ENCODE measurements around the gene NHLH2.
A peak's percentile ranks its signal among the peaks of the same experiment; 100 is the strongest.

Gene NHLH2

DNA sequence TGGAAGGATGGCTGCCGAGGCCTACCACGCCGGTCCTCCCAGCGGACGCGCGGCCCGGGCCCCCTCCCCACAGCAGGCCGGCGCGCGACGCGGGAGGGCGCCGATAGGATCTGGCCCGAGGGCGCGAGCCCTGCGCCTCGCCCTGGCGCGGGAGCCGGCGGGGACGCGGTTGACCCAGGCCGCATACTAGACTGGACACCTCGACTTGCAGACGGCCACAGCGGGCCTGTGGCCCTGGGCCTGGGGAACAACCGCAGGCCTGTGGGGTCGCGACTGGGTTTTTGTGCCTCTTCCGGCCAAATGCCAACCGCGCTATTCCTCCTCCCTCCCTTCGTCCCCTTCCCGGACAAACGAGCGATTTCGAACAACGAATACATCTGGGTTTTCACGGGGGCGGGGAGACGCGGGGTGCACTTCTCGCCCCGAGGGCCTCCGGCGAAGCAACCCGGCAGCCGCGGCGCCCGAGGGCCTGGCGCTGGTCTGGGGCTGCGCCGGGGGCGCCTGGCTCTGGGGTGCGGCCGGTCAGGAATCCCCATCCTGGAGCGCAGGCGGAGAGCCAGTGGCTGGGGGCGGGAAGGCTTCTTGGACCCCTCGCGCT is 2.4 kb downstream of the NHLH2 start:
- DNase-seq (ENCODE audit: low read depth in 2 of 2) = no peak

DNA sequence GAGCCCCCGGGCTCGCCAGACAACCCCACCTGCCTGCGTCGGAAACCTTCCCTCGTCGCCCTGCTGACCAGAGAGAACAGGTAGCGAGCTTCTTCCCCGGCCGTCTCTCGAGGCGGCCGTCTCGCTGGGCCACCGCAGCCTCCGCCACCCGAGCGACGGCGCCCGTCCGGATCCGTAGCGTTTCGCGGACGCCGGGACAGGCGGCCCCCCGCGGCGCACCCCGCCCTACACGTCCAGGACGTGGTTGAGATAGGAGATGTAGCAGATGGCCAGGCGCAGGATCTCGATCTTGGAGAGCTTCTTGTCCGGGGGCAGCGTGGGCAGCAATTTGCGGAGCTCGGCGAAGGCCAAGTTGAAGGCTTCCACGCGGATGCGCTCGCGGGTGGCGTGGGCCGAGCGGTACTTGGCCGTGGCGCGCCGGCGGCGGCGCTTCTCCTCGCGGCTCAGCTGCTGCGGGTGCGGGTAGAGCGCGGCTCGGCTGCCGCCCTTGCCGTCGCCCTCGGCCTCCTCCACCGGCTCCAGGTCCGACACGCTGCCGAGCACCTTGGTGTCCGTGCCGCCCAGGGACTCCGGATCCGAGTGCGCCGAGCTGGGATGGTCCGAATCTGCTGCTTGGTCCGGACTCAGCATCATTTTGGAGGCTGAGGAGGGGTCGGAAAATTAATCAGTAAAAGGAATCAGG is 3.0 kb downstream of the NHLH2 start:
- no peak for DNase-seq (ENCODE audit: low read depth in 2 of 2)

DNA sequence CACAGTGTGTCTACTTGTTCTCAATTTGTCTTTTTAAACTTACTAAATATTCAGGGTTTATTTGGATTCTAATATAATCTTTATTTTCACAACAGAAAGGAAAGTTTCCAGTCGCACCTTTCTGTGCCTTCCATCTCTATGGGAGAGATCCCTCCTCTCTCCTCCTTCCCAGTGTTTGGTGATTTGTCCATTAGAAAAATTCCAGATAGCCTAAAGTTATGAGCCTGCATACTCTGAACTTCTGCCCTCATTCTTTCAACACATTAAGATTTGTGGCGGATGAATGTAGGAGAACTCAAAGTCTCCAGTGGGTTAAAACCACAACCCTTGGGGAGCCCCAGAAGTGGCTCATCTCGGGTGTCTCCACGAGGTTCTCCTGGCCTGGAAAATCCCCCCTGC is 3.6 kb downstream of the NHLH2 start:
- no peak for DNase-seq (ENCODE audit: low read depth in 2 of 2)

DNA sequence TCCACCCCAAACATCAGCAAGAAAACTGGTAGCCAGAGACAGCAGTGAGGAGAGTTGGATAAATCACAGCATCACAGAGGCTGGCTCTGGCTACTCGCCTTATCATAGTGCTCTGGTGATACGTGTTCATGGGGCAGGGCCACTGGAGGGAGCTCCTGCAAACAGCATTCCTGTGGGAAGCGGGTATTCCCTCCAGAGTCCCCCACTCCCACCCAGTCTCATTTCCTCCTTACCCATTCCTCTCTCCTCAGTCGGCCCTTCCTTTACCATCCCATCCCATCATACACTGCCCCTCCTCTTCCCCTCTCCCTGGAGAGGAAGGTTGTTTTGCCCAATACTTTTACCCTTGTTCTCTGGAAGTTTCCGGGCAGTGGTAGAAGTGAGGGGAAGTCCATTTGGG is 7.1 kb downstream of the NHLH2 start:
- DNase-seq (ENCODE audit: low read depth in 2 of 2) = no peak

DNA sequence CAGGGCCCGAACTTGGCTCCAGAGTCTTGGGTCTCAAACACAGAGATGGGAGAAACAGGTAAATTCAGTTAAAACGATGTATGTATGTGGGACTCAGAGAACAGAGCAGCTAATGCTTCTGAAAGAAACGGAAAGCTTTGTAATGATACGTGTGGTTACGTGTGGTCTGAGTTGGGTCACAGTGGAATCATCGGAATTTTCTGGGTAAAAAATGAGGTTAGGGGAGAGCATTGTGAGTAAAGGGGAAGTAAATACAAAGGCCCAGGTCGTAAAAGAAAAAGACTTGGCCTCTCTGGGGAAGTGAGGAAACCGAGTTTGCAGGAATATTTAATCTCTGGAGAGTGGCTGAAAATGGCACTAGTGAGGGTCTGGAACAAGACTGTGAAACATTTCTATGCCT is 8.3 kb downstream of the NHLH2 start:
- DNase-seq (ENCODE audit: low read depth in 2 of 2) = no peak

DNA sequence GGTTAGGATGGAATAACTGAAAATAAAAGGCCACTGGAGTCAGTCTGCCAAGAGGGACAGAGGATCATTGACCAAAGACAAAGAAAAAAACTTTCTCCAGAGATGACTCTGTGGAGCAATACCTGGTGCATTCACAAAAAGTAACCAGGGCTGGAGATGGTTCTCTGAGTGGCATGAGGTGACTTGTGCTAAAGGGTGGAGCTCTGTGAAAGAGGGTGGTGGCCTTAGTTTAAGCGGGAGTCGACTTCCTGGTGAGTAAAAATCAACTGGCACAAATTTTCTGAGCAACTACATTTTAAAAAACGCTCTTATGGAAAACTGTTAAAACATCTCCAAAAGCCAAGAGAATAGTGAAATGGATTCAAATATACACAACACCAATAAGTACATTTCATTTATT is 10.0 kb downstream of the NHLH2 start:
- no peak for DNase-seq (ENCODE audit: low read depth in 2 of 2)

DNA sequence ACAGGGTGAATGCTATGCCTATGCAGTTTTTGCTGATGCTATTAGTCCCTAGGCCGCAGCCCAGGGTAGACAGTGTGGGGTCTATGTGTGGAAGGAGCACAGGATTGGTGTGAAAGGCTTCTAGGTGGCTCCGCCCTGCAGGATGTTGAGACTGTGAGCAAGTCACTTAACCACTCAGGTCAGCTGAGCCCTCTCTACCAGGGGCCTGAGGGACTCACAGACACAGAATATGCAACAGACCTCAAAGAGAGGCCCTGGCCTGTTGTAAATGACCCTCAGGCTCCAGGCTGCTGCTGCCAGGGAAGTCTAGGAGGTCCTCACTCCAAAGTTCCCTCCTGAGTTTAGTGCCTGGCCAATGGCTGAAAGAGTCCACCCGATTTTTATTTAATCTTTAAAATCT is 11.0 kb downstream of the NHLH2 start:
- DNase-seq (ENCODE audit: low read depth in 2 of 2) = no peak

DNA sequence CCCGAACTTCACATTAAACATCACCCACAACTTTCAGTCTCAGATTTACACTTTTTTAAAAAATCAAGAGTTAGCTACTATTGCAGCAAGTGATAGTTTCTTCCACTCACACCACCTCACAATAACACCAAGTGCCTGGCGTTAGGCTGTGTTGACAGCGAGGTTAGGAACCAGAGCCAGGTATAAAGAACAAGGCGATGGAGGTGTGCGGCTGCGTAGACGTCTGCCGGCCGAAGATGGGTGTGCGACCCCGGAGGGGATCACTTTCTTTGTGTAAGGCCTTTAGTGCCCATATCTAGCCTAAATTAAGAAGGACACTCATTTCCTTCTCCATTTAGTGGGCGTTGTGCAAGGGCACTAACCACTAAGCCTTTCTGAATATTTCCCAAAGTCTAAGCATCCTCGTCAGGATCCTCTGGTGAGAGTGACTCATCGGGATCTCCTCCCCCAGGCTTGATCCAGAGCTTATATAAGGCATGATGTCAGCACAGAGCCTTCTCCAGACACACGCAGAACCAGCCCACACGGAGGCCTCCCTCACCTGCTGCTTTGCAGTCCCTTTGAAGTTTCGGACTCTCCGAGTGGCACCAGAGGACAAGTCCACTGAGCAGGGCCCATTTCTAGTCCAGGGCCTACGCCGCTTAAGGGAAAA is 11.8 kb downstream of the NHLH2 start:
- DNase-seq (ENCODE audit: low read depth in 2 of 2) = peak; percentile 73 to 75

DNA sequence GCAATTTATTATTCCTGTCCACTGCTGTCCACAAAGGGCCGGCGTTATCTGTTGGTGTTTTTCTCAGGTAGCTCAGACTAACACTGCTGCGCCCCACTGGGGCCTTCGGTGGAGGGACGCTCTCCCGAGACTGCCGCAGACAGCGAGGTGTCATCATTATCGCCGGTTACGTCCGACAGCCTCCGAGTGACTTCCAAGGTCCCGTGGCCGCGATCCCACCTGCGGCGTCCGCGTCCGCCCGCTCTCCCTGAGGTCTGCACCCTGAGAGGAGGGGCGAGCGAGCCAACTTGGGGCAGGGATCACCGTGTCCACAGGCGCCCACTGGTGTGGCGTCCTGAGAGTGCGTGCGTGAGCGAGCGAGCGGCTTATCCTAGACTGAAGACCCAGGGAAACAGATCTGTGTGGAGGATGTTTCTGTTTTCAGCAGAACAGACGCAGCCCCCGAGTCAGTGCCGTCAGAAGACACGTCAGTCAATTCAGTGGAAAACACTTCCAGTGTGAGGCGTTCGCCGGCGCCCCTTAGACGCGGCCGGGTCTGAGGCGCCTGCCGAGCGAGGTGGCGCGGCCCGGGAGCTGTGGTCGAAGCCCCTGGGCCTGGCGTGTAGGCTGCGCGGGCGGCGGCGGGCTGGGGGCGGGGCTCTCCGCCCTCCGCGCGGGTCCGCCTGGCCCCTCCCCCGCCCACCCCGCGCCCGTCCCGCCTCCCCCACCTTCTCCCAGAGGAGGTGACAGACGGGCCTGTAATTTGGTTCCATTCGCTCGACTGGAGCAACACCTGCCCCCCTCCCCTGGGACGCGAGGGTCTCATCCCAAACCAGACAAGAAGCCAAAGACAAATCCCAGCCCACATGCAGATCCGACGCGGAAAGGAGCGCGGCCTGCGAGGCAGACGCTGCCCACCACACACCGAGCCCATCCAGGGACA is 12.6 kb downstream of the NHLH2 start:
- DNase-seq (ENCODE audit: low read depth in 2 of 2) = no peak

DNA sequence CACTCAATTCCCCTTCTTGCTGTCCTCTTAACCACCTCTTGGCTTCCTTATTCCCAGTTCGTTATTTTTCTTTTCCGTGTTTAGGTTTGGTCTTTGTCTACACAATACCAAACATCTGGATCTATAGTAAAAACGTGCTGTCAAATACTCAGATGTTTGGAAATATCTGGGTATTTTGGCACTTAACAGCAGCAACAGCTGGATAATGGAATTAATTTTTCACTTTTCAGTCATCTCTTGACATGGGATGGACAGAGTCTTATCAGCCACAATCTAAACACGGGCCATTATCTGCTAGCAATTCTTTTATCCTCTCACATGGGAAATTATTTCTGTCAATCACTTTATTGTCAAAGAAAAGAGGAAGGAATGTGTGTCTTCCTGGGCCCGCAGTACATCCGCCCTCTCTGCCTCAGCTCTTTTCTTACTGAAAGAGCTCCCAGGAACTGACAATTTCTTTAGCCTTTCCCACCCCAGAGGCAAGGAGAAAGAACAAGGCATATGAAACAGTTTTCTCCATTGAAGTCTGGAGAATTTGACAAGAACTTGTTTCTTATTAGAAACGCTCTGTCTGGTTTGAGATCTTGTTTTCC is 13.4 kb downstream of the NHLH2 start:
- DNase-seq (ENCODE audit: low read depth in 2 of 2) = no peak

DNA sequence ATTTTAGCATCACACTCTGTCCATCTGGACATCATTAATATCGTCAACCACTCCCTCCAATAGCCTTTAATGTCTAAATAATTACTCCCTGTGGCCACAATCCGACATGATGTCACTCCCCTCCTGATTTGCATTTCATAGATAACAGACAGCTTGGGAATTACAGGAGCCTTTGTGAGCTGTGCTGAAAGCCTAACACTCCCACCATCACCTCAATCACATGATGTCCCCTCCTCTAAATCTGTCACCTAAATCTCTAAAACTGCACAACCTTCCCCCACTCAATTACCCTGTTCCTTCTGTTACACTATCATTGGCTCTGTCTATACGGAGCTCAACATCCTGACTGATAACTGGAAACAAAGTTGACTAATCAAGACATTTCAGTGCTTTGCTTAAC is 14.3 kb downstream of the NHLH2 start:
- no peak for DNase-seq (ENCODE audit: low read depth in 2 of 2)

DNA sequence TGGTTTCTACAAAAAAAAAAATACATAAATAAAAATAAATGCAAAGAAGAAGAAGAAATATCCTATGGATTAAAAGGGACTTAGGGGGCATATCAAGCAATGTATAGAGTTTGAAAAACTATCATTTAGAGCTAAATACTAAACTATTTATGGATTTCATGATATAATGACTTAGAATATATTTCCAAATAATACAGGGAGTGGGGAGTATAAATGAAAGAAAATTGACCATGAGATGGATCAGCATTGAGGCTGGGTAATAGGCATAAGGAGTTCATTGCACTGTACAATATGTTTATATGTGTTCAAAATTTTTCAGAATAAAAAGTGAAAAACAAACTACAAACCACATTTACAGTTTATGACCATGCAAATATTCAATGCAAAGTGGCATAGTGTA is 18.8 kb downstream of the NHLH2 start:
- no peak for DNase-seq (ENCODE audit: low read depth in 2 of 2)

DNA sequence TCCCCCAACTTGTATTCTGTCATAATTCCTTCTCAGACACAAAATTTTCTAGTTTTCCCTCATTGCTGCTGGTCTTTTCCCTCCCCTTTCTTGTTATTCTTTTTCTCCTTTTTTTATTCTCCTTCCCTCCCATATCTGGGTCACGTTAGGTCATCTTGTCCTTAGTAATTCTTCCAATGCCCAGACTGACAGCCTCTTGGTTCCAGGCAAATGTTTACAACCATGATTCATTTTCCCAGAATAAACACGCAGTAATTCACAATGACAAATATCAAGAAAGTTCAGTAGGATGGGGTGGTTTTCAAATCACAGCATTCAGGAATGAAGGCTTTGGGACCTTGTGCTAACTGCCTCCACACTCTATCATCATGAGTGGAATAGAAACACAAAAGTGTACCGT is 25.2 kb downstream of the NHLH2 start:
- DNase-seq (ENCODE audit: low read depth in 2 of 2) = no peak

DNA sequence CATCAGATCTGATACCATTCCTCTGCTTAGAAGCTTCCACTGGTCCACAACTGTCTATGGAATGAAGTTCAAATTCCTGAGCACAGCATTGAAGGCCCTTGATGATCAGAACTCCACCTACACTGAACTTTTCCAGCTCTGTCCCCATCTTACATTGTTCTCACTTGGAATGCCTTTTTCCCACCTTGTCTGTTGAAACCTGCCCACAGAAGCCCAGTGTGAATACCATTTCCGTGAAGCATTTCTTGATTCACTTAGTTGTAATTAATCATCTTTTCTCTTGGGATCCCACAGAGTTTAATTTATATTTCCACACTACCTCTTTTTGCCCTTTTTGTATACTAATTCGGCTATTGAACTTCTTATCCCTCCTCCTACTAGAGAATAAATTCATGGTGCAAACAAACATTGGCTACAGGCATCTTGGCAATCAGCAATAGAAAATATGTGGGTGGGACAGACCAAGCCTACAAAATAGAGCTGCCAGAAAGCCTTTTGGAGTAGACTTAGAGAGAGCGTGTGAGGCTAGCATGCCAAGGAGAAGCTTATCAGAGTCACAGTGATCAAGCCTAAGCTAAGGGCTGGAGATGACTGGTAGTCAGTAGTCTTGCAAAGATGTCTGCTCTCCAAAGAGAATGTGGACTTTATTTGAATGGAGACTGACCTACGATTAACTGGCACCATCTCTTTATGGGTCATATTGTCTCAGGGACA is 26.1 kb downstream of the NHLH2 start:
- DNase-seq (ENCODE audit: low read depth in 2 of 2) = no peak

DNA sequence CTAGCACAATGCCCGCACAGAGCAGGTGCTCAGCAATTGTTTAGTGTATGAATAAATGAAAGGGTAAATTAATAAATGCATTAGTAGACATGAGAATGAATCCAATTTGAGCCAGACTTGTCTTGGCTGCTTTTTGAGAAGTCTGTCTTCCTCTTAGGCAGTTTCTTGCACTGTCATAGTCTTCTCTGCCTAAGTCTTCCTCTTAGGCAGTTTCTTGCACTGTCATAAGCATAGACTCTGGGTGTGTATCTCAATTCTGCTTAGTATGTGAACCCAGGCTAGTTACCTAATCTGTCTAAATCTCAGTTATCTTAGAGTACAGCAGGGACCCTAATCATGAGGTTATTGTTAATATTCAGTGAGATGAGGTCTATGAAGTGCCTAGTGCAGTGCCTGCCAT is 27.2 kb downstream of the NHLH2 start:
- no peak for DNase-seq (ENCODE audit: low read depth in 2 of 2)

DNA sequence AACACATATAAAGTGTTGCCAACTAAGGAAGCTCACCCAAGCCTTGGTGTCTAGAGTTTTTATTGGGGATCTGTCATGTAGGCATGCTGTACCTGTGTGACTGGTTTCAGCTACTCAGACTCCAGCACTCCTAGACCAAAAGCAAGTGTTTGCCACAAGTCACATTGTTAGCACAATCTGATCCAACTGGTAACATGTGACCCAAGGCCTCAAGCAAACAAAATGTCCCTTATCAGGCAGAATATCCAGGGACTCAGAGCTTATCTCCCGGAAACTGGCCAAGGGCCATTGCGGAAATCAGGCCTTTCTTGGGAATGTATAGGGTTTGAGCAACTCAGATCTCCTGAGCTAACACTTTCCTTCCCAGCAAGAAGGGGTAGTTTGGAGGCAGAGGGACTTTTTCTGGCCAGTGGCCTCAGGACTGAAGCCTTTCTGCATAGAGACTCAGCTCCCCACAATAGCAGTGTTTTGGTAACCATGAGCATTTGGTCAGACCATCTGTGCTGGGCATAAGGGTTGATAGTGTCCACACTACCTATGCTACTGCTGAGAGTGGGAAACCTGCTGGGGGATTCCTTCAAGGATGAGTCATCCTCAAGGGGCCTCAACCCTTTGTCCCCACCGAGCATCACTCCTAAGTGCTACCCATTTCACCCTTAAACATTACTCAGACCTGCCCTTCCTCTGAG is 29.6 kb downstream of the NHLH2 start:
- no peak for DNase-seq (ENCODE audit: low read depth in 2 of 2)

DNA sequence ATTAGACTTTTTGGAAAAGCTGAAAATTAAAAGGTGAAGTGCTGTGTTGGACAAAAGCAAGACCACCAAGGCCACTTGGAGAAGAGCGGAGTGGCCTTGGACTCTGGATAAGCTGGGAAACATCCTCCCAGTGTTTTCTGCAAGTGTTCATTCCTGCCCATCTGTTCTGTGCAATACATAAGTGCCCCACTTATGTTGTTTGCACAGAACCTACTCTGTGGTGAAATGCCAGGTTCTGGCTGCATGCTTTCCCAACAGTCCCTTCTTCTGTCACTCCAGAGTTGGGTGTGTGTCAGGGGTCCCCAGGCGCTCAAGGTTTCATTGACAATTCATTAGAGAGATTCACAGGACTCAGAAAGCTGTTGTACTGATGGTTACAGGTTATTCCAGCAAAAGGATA is 30.3 kb downstream of the NHLH2 start:
- no peak for DNase-seq (ENCODE audit: low read depth in 2 of 2)

DNA sequence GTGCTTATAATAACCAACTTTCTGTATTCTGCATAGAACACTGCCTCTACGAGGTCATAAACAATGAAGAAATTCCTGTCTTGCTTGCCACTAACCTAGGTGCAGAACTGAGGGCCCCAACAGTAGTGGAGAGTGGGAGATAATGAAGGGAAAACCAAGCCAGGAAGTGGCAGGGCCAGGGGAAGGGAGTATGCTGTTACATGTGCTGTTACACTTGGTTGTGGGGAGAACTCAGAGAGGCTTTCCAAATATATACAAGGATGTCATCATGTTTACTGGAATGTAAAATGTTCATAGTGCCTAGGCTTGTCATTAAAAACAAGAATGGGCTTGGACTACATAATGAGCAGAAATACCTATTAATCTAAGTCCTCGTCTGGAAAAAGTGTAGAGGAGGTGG is 31.1 kb downstream of the NHLH2 start:
- no peak for DNase-seq (ENCODE audit: low read depth in 2 of 2)

DNA sequence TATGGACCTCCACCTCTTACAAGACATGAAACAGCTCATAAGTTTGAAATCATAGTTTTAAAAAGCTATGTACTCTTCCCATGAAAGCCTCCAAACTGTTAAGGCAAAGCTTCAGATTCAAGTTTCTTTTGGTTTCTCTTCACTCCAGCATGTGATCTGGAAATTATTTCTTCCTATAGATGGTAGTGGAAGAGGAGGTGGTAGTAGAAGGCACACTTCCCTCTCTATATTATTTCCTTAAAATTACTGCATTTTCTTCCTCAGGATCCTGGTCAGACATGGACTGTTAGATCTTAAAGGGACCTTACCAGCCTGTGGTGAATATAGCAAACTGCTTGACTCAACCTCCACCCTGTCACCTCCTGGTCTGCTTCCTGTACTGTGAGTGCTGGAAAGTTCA is 31.9 kb downstream of the NHLH2 start:
- no peak for DNase-seq (ENCODE audit: low read depth in 2 of 2)

DNA sequence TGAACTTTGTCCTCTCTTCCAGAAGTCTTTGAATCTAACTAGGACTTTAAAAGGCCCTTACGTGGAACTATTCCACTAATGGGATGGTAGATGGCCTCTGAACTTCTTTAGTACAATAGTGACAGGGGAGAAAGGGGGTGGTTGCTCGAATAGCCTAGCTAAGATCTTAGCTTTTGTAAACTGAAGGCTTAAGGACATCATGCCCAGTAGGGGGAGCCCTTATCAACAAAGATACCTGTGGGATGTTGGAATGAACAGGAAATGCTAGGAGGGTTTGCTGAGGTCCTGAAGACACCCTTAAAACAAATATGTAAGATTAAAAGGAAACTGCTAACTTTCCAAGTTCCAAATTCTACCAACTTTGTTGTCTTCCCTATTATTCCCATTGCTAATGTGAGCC is 33.2 kb downstream of the NHLH2 start:
- DNase-seq (ENCODE audit: low read depth in 2 of 2) = peak; percentile 42 to 47

DNA sequence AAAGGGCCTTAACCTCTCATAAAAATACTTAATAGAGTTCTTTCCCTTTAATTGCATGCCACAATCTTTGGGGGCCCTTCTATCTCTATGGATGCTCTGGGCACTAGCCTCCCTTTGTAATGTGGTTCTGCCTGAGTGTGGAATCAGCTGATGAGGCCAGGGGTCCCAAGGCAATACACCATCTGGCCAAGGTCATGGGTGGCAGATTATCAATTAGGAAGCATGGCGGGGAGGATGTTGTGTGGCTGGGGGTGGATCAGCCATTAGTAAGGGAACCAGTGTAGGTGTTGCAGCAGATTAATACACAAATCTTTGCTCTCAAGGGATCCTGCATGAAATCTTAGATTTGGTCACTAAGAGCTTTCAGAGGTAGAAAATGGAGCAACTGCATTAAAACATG is 35.3 kb downstream of the NHLH2 start:
- no peak for DNase-seq (ENCODE audit: low read depth in 2 of 2)
